K562 (cell line): ENCODE data around the gene DNAJB6. TPM values are rescaled to one million over a fixed set of nuclear protein-coding genes. Genes with fewer than 3 reads are reported as not detected.

ENCODE experiments used
- ATAC-seq: fragments of 200-7000 bp; cut with Tn5 transposase; 3 replicates; pipeline ENCODE4 v1.9.1; 2020; ENCODE audit warnings: moderate library complexity
- BruUV-seq: library from RNA; stranded (reverse); fragments of 400-500 nt; replicated peaks from 2 replicates; lab custom pipeline; 2021; lab: Mats Ljungman, UMichigan
- CTCF ChIA-PET: fragments of 300-600 bp; formaldehyde crosslinking; extraction: SDS; loops from one replicate; lab custom pipeline; 2021; ENCODE audit warnings: low intra/inter-chr PET ratio; lab: Yijun Ruan, JAX
- POLR2A ChIA-PET: fragments of 300-600, 350-650 bp; sonication (Branson Sonifier 250); formaldehyde crosslinking; extraction: SDS; loops from one replicate; lab custom pipeline; 2021; ENCODE audit warnings: antibody characterized with exemption, inconsistent platforms; lab: Yijun Ruan, JAX
- DNase-seq, 4 experiments: peaks; one replicate each; pipeline versions ENCODE4 v3.0.0 to v3.0.0-alpha.2; 2011 to 2018; ENCODE audit warnings: low spot score in 3 of 4, mixed read lengths in 3 of 4; ENCODE audit errors: extremely low read depth in 1 of 4
- FAIRE-seq: peaks from 2 replicates; lab custom pipeline; 2011; peaks lifted over from hg19 to GRCh38; lab: Jason Lieb, UNC
- H2AFZ ChIP-seq: 2 replicates; pipeline ENCODE4 v1.6.0; 2011; ENCODE audit warnings: low read depth, low read length, control low read depth, inconsistent platforms
- H3K27ac ChIP-seq: fragments of 200-600 bp; 3 replicates; pipeline ENCODE4 v1.8.0; 2011; ENCODE audit warnings: low read depth, mild to moderate bottlenecking, control low read depth, inconsistent platforms, low read length, moderate library complexity, mixed read lengths; ENCODE audit errors: extremely low read depth
- H3K27me3 ChIP-seq, 2 experiments: fragments of 300-600 bp in 1 of 2; 2 replicates in 1 of 2; 3 replicates in 1 of 2; pipeline versions ENCODE4 v1.6.0 to v1.8.0; 2011; ENCODE audit warnings: inconsistent platforms in 2 of 2, low read length in 2 of 2, mild to moderate bottlenecking in 1 of 2, mixed read lengths in 1 of 2, moderate library complexity in 1 of 2; ENCODE audit not compliant: control insufficient read depth in 2 of 2, insufficient read depth in 2 of 2
- H3K36me3 ChIP-seq: fragments of 300-600 bp; 3 replicates; pipeline ENCODE4 v1.8.0; 2011; ENCODE audit warnings: mild to moderate bottlenecking, low read length, inconsistent platforms; ENCODE audit not compliant: control insufficient read depth, insufficient read depth
- H3K4me1 ChIP-seq, 2 experiments: fragments of 200-600 bp in 1 of 2; replicated peaks in 1 of 2; 2 replicates in 1 of 2; 3 replicates in 1 of 2; pipeline versions ENCODE4 v1.5.1 to v1.8.0; 2011; ENCODE audit warnings: inconsistent platforms in 2 of 2, low read length in 2 of 2, mild to moderate bottlenecking in 1 of 2, mixed read lengths in 1 of 2, moderate library complexity in 1 of 2; ENCODE audit not compliant: control insufficient read depth in 2 of 2, insufficient read depth in 2 of 2
- H3K4me2 ChIP-seq: 2 replicates; pipeline ENCODE4 v1.6.1; 2011; ENCODE audit warnings: low read length, control low read depth, inconsistent platforms, mixed read lengths; ENCODE audit not compliant: insufficient read depth
- H3K4me3 ChIP-seq: fragments of 200-600 bp; sonication (generic), shearing (Covaris generic); 2 replicates; pipeline ENCODE4 v1.5.1; 2016; ENCODE audit warnings: control low read depth, inconsistent platforms
- H3K79me2 ChIP-seq: fragments of 200-600 bp; 3 replicates; pipeline ENCODE4 v1.8.0; 2011; ENCODE audit warnings: low read length, inconsistent platforms; ENCODE audit not compliant: control insufficient read depth, insufficient read depth
- H3K9ac ChIP-seq, 2 experiments: 2 replicates each; pipeline versions ENCODE4 v1.6.0 to v1.6.1; 2011; ENCODE audit warnings: low read depth in 2 of 2, low read length in 2 of 2, control low read depth in 1 of 2, inconsistent platforms in 1 of 2, mild to moderate bottlenecking in 1 of 2, mixed read lengths in 1 of 2; ENCODE audit not compliant: insufficient read depth in 1 of 2
- H3K9me1 ChIP-seq: one replicate; pipeline ENCODE4 v1.6.0; 2011; ENCODE audit warnings: inconsistent platforms, mild to moderate bottlenecking, low read length, moderate library complexity; ENCODE audit not compliant: control insufficient read depth, insufficient read depth
- H3K9me3 ChIP-seq: replicated peaks from 2 replicates; pipeline ENCODE4 v1.5.1; 2011; ENCODE audit warnings: low read depth, low read length, inconsistent platforms; ENCODE audit not compliant: control insufficient read depth, insufficient read depth
- H4K20me1 ChIP-seq: replicated peaks from 2 replicates; pipeline ENCODE4 v1.6.1; 2011; ENCODE audit warnings: low read length, inconsistent platforms, mixed read lengths; ENCODE audit not compliant: control insufficient read depth, insufficient read depth
- ARNT ChIP-seq, 2 experiments: fragments of 450-650 bp; IDR thresholded peaks; 2 replicates each; pipeline ENCODE4 v1.6.1; 2016; ENCODE audit warnings: mild to moderate bottlenecking in 1 of 2
- CEBPZ ChIP-seq: fragments of 150-350 bp; IDR thresholded peaks from 2 replicates; pipeline ENCODE4 v1.6.1; 2014; ENCODE audit warnings: low read depth, mild to moderate bottlenecking, low read length, borderline replicate concordance
- E2F6 ChIP-seq, 2 experiments: IDR thresholded peaks; 2 replicates each; pipeline ENCODE4 v1.6.1; 2011; ENCODE audit warnings: borderline replicate concordance in 1 of 2, control low read depth in 1 of 2, low read depth in 1 of 2, low read length in 1 of 2, mild to moderate bottlenecking in 1 of 2, mixed read lengths in 1 of 2, moderate library complexity in 1 of 2; ENCODE audit not compliant: insufficient read depth in 1 of 2, insufficient read length in 1 of 2, poor library complexity in 1 of 2, severe bottlenecking in 1 of 2; ENCODE audit errors: extremely low read depth in 1 of 2
- FOSL1 ChIP-seq: fragments of 200-800 bp; sonication (Bioruptor generic); conservative IDR thresholded peaks from 2 replicates; pipeline ENCODE4 v1.6.1; 2016; ENCODE audit warnings: missing genetic modification characterization, missing compliant biosample characterization
- JUND ChIP-seq, 2 experiments: IDR thresholded peaks; 2 replicates in 1 of 2; 3 replicates in 1 of 2; pipeline ENCODE4 v1.6.1; 2011; ENCODE audit warnings: borderline replicate concordance in 2 of 2, low read depth in 2 of 2, low read length in 2 of 2, improper control_type of control experiment in 1 of 2, missing biosample characterization in 1 of 2, missing genetic modification characterization in 1 of 2, missing genetic modification reagents in 1 of 2
- MAFF ChIP-seq: IDR thresholded peaks from 2 replicates; pipeline ENCODE4 v1.6.1; 2012; ENCODE audit warnings: low read length, improper control_type of control experiment
- NR2C1 ChIP-seq, 2 experiments: fragments of 450-650 bp; IDR thresholded peaks; 2 replicates each; pipeline ENCODE4 v1.6.1; 2017; ENCODE audit warnings: mild to moderate bottlenecking in 2 of 2, antibody characterized with exemption in 1 of 2, inconsistent platforms in 1 of 2, missing compliant biosample characterization in 1 of 2, missing genetic modification characterization in 1 of 2
- PHB ChIP-seq: fragments of 250-450 bp; sonication (Bioruptor Pico); IDR thresholded peaks from 2 replicates; pipeline ENCODE4 v1.5.0; 2021
- SNAPC5 ChIP-seq: fragments of 250-450 bp; sonication (Bioruptor Pico); IDR thresholded peaks from 2 replicates; pipeline ENCODE4 v1.8.0; 2021; ENCODE audit warnings: moderate library complexity, mild to moderate bottlenecking, inconsistent platforms
- ZBTB33 ChIP-seq: sonication (generic); formaldehyde crosslinking; IDR thresholded peaks from 2 replicates; pipeline ENCODE4 v1.8.1; 2023; ENCODE audit warnings: mild to moderate bottlenecking, missing genetic modification reagents
- ZNF507 ChIP-seq: conservative IDR thresholded peaks from 2 replicates; pipeline ENCODE4 v1.6.1; 2017; ENCODE audit warnings: missing genetic modification characterization, missing compliant biosample characterization
- WGBS: fragments of 100-300 bp; shearing (Covaris generic); methylation state at CpG from one replicate; pipeline ENCODE4 v1.1.6; 2016; ENCODE audit warnings: low coverage, mixed read lengths; ENCODE audit not compliant: insufficient coverage; ENCODE audit errors: missing lambda C conversion rate; 5-methylcytosine and 5-hydroxymethylcytosine counted together
- in situ Hi-C: fragments of 300-500 bp; cut with MboI; formaldehyde crosslinking; loops from 4 replicates; pipeline ENCODE4 v1.15.0; 2018; ENCODE audit warnings: inconsistent platforms, mixed read lengths
- intact Hi-C: fragments of 100-400 bp; cut with micrococcal nuclease; formaldehyde crosslinking; loops from 2 replicates; pipeline ENCODE4 v1.14.2; 2022
- polyA plus RNA-seq, 8 experiments: library from polyadenylated mRNA; depleted of rRNA in 4 of 8; stranded (reverse) in 5 of 8; unstranded in 3 of 8; fragments of >200 nt; fragmentation: Nextera tagmentation in 2 of 8; fragmentation: Illumina TruSeq in 1 of 8; extraction: Ambion mirVana in 2 of 8; extraction: Trizol in 1 of 8; gene quantifications; 2 replicates each; pipeline versions ENCODE4 v1.2.1 to v1.2.3, GENCODE V29; 2011 to 2014; ENCODE audit warnings: inconsistent platforms in 1 of 8, missing spikeins in 1 of 8
- total RNA-seq, 7 experiments: library from RNA; depleted of rRNA in 6 of 7; stranded (reverse); fragments of >200 nt in 6 of 7; fragmentation: Illumina TruSeq in 2 of 7; extraction: Trizol in 2 of 7; gene quantifications; 2 replicates each; pipeline versions ENCODE4 v1.2.1 to v1.2.3, GENCODE V29; 2011 to 2021; ENCODE audit warnings: low replicate concordance in 1 of 7

Gene DNAJB6
- total and polyA plus RNA-seq, 9 of the 15 experiments (the other 6 are each of a cell fraction or from before 2014, with no cell fraction given) = 84.5 to 158 (median 135) TPM

GRCh38 chr7:157368955-157369354 is 32.2 kb downstream of the DNAJB6 start (continued):
- no peak for TF ChIP-seq JUND (IDR thresholded peaks at IDR 0.05; ENCODE audit: borderline replicate concordance, low read depth, low read length)
- no peak for TF ChIP-seq JUND (tag; IDR thresholded peaks at IDR 0.05; ENCODE audit: borderline replicate concordance, low read depth, low read length)
- no peak for TF ChIP-seq FOSL1
- TF ChIP-seq ARNT (IDR thresholded peaks at IDR 0.05) = no peak
- TF ChIP-seq CEBPZ = no peak
- TF ChIP-seq PHB (CRISPR knock-in tag) = no peak

- in situ Hi-C loops = no loop called here
- FAIRE-seq (no peak), DNase-seq (peak in 2 of 4 experiments; percentile 46 to 48), ATAC-seq (peak; percentile 55)
- H3K9me3 ChIP-seq = no peaks in the 10 kb centered on the region
- BruUV-seq = no TSS peak
- peaks cover 11% of the 10 kb centered on the region for H3K9me1 ChIP-seq
- CTCF ChIA-PET = interaction anchor here (0.7 kb wide), 1 partner anchor 23 kb away, joined by 8 read pairs; no protein-coding TSS in a partner anchor
- H3K4me2 ChIP-seq = no peak overlapping the region
- no peaks in the 10 kb centered on the region for H3K27me3 ChIP-seq
- no peak overlapping the region for H2AFZ ChIP-seq
- POLR2A ChIA-PET = interaction anchor here (0.8 to 0.9 kb wide), 2 partner anchors 11 to 15 kb away, joined by 4 read pairs; no protein-coding TSS in a partner anchor
- H3K9ac ChIP-seq = 0 out of 4 replicates have a peak overlapping the region, but pooled peaks of 1 of the 2 experiments have one; percentile 10
- intact Hi-C loops = no loop called here
- no peak overlapping the region for H3K27ac ChIP-seq
- H3K79me2 ChIP-seq = peaks cover 75% of the 10 kb centered on the region
- peaks cover 30% of the 10 kb centered on the region for H4K20me1 ChIP-seq
- peaks cover 100% of the 10 kb centered on the region for H3K36me3 ChIP-seq
- H3K4me3 ChIP-seq = no peak overlapping the region
- peaks cover 0 to 3% of the 10 kb centered on the region in 2 experiments; a peak in 2 of 5 replicates for H3K4me1 ChIP-seq
- WGBS = 82% methylated on average over 10 of the region's 10 CpGs
- TF ChIP-seq NR2C1 (IDR thresholded peaks at IDR 0.05) (no peak), NR2C1 (tag; IDR thresholded peaks at IDR 0.05) (no peak), MAFF (no peak), E2F6 (IDR thresholded peaks at IDR 0.05; ENCODE audit: borderline replicate concordance in 1 of 2, extremely low read depth in 1 of 2, insufficient read depth in 1 of 2, insufficient read length in 1 of 2, low read depth in 1 of 2, low read length in 1 of 2, poor library complexity in 1 of 2, severe bottlenecking in 1 of 2) (no peak), ZNF507 (tag) (no peak), SNAPC5 (CRISPR knock-in tag) (no peak), ZBTB33 (CRISPR knock-in tag) (0 out of 2 replicates have a peak, but pooled peaks have one; percentile 37)
Measured at GRCh38 chr7:157370742-157371141, 33.9 kb downstream of the DNAJB6 start.
